Hematopoietic multipotent progenitor cell treated with erythropoietin and hydrocortisone succinate and interleukin-3 and kit ligand, for 15 days (in vitro differentiated cells): ENCODE results near the gene C11orf42.

Experiments
- DNase-seq: peaks from one replicate; pipeline ENCODE4 v3.0.0-alpha.2; 2015; ENCODE audit warnings: low spot score

The C11orf42 gene, protein sequence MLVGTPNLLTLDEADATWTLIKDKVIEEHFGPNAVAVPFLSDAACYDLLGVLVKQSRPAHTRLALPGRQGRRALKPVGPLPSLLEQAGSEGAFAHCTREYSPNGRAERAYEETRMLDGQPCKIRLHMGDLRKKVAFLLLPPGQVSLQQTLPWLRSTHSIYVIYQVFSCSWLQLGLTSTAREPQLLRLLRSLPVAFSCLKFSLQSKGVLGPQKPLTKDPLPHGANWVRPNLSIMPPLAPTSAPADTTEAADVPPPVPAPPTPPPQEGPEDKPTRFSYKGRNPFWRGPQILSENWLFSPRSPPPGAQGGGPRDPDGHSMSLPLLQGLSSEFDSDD

DNA sequence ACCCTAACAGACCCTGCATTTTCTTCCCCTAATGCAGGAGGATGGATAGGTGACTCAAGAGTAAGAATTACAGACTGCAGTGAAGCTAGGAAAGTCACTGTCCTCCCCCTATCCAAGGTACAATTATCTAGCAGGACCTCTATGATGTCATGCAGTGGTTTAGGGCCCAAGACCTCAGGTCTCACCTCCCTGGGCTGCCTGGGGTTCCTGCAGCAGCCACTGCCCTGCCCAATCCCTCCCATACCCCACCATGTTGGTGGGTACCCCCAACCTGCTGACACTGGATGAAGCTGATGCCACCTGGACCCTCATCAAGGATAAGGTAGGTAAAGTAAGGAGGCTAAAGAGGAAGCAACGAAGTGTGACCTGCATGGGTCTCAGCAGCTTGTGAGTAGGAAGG, at the start of gene C11orf42:
Gene C11orf42 (plus strand): TSS at position 192 of the 400 bp plus-strand sequence. CDS start 59 bp downstream, at position 251.
- no peak for DNase-seq

DNA sequence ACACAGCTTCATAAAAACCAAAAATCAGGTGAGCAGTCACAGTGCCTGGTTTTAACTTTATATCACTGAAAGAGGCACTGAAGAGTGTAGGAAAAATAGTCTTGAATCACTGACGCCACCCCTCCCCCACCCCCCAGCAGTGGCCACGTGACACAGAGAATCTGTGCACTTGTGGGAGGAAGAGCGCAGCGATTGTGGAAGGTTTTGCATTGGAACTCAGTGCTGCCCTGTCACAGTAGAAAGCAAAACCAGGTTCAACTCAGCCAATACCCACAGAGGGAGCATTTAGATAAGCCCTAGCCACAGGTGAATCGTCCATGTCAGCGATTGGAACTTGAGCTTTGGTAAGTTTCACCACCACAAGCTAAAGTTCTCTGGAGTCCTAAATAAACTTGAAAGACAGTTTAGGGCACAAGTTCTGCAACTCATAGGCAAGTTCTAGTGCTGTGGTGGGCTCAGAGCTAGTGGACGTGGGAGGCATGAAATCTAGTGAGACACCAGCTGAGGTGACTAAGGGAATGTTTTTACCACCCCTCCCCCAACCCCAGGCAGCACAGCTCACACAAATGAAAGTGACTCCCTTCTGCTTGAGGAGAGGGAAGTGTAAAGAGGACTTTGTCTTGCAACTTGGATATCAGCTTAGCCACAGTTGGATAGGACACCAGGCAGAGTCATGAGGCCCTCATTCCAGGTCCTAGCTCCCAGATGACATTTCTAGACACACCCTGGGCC, 48.6 kb upstream of the C11orf42 start:
- no peak for DNase-seq

DNA sequence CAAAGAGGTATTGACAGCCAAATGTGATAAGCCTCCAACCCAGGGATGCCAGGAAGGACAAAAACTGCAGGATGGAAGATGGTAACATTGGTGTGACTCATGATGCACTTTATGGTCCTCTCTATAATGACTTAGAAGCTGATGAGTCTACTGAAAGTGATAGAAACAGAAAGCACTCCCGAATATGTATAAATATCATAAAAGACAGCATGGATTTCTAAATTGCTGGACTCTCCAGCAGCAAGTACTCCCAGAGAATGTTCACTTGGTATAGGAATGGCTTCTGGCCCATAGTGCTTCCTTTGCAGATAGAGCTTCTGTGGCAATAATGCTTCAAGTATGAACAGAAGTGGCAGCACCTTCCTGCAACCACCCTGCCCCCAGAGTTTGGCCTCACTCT, 35.1 kb upstream of the C11orf42 start, which contains the start of gene OR52B2:
Gene OR52B2 (minus strand): TSS at position 101 of the 400 bp plus-strand sequence. CDS start 0 bp downstream, at position 101.
- DNase-seq = no peak

DNA sequence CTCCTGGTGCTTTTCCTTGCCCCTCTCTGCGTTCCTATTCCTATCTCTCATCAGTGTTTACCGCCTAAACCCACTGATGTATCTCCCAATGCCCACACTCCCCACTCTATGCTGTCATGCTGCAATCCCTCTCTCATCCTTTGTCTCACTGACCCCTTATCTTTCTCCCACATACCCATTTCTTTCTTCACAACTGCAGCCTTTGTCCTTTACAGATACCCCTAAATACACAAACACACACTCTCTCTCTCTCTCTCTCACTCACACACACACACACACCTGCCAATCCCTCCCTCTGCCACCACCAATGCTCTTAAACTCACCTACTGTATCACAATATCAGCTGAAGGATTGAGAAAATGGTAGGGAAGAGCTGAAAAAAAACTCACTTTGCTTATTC, 29.9 kb upstream of the C11orf42 start:
- no peak for DNase-seq

DNA sequence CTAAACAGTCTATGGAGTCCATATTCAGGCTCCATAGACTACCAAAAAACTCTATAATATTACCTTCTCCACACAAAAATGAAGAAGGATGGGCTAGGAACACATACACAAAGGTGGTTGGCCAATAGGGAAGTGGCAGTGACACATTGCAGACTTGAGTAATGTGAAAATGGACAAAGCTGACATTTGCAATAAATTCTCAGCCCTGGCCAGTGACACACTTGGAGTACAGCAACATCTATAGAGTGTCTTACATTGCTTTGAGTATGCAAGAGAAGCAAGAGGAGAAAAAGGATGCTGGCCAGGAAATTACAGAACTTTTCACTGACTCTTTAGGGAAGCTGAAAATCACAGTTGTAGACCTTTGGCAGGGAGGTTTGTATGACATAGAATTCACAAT, 13.6 kb upstream of the C11orf42 start:
- DNase-seq = no peak

DNA sequence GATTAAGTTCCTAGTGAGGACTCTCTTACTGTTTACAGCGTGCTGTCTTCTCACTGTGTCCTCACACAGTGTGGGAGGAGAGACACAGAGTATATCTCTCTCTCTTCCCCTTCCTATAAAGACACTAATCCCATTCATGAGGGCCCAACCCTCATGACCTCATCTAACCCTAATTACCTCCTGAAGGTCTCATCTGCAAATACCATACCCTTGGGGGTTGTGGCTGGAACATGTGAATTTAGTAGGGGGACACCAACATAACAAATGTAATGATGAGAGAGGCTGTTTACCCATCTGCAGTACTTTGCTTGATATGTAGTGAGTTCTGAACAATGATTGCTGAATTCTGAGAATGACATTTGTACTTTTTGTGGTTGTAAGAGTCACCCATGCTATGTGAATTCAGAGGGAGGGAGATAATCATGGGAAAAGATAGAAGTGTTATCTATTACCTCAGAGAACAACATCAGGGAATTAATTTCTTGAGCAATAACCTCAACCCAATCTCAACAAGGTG, 11.2 kb upstream of the C11orf42 start:
- no peak for DNase-seq

DNA sequence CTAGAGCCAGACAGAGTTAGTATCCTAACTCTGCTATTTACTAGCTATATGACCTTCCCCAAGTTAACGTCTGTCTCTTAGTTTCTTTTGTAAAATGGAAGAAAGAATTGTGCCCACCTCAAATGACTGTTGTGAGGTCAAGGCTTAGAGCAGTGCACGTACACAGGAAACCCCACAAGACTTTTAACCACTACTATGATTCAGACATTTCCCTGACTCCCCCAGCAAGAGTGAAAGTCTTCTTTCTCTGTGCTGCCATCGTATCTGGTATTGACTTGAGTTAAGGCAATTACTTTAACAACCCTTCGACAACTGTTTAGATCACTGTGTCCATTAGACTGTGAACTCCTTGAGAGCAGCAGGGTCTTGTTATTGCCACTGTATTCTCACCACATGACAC, 9.0 kb upstream of the C11orf42 start:
- no peak for DNase-seq

DNA sequence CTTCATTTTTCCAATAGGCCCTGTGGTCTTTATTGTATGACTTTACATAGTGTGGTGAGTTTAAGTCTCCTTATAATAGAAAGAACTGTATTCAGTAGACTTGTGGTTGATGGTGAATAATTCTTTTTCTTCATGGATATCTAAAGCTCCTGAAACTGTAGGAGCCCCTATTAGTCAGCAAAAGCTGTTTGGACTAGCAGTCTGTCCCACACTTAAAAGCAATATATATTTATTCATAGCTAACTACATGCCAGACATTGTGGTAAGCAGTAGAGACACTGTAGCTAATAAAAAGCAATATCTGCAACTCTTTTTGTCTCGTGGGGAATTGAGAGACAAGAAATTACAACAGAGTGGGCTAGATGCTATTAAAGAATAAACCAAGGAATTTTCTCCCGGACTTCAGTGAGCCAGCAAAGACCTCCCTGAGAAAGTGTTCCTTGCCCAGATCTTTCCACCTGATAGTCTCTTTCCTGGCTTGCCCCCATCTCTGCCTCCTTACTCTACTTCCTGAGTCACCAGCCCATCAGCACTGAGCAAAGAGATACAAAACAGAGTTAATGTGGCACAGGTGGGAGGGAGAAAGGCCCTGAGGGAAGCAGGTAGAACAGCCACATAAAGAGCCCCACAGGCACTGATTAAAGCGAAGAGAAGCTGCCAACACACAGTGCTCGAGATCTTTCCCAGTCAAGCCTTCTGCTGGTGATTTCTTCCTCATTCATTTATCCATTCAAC, 7.7 kb upstream of the C11orf42 start:
- DNase-seq = no peak

DNA sequence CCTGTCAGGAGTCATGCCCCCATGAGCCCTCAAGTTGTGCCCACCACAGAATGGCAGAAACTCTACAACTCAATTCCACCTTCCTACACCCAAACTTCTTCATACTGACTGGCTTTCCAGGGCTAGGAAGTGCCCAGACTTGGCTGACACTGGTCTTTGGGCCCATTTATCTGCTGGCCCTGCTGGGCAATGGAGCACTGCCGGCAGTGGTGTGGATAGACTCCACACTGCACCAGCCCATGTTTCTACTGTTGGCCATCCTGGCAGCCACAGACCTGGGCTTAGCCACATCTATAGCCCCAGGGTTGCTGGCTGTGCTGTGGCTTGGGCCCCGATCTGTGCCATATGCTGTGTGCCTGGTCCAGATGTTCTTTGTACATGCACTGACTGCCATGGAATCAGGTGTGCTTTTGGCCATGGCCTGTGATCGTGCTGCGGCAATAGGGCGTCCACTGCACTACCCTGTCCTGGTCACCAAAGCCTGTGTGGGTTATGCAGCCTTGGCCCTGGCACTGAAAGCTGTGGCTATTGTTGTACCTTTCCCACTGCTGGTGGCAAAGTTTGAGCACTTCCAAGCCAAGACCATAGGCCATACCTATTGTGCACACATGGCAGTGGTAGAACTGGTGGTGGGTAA, 6.1 kb upstream of the C11orf42 start, which contains the start of gene OR52W1:
Gene OR52W1 (plus strand): TSS at position 51 of the 637 bp plus-strand sequence. CDS start 0 bp downstream, at position 51.
- no peak for DNase-seq

DNA sequence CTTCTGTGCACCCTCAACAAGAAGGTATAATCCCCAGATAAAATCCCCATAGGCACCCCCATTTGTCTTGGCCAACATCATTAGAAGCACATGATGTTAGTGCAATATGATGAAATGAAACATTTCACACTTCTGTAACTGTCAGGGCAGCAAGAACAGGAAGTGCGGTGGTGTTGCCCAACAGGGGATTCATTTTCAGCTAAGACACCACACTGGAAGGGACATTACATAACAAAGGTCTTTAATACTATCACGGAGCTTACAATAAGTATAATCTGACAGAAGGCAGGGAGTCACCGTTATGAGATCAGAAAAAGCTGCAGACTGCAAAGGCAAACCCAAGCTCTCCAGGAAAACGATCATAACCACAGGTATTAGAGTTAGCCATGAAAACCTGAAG, 4.4 kb upstream of the C11orf42 start:
- no peak for DNase-seq

DNA sequence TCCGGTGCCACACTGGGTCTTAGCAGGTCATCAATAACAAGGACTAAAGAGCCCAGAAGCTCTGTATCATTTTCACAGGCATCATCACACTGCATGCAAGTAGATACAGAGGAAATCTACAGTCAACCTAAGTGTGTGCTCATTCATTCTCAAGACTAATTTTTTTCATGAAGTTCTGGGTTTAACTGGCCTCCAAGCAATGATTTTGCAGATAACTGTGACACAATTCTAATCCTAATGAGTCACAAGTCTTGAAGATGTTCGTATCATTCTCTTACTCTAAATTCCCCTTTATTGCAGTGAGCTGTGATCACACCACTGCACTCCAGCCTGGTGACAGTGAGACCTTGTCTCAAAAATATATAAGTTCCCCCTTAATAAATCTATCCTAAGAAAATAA, 3.9 kb upstream of the C11orf42 start:
- DNase-seq = no peak

DNA sequence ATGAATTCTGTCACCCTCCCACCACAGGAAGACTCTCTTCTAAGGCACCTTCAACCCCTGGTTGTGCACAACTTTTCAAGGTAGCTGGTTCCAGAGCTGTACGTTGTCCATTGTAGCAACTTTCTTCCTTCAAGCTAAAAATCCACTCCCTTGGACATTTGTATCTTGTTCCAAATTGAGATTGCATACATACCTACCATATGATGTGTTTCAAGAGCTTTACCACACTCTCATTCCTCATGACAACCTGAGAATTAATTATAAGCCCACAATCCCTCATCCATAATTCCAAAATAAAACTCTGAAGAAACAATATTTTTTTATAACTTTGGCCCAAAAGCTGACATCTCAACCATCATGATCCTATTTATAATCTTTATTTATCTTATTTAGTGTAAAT, 3.3 kb upstream of the C11orf42 start:
- DNase-seq = no peak

DNA sequence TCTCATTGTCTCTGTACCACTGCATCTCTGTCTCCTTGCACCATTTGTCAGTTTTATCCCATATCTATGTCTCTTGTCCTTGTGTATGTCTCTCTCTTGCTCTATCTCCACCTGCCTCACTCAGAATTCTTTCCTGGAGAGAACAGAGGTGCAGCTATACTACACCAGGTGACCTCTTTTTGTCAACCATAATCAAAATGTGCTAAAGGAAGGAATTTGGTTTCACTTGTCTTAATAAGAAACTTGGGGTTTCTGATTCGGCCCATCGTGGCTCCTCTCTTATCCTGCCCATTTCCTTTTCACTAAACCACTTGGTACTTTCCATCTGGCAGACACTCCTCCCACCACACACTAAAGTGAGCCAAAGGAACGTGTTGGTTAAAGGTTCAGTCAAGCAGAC, 2.0 kb upstream of the C11orf42 start:
- no peak for DNase-seq

DNA sequence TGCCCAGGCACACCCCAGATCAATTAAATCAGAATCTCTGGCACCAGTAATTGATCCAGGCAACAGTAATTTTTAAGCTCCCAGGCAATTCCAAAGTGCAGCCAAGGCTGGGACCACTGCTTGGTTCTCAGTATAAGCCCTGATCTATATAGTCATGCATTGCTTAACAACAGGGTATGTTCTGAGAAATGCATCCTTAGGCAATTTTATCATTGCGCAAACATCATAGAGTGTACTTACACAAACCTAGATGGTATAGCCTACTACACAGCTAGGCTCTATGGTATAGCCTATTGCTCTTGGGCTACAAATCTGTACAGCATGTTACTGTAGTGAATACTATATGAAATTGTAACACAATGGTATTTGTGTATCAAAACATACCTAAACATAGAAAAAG, 651 bp upstream of the C11orf42 start:
- no peak for DNase-seq

DNA sequence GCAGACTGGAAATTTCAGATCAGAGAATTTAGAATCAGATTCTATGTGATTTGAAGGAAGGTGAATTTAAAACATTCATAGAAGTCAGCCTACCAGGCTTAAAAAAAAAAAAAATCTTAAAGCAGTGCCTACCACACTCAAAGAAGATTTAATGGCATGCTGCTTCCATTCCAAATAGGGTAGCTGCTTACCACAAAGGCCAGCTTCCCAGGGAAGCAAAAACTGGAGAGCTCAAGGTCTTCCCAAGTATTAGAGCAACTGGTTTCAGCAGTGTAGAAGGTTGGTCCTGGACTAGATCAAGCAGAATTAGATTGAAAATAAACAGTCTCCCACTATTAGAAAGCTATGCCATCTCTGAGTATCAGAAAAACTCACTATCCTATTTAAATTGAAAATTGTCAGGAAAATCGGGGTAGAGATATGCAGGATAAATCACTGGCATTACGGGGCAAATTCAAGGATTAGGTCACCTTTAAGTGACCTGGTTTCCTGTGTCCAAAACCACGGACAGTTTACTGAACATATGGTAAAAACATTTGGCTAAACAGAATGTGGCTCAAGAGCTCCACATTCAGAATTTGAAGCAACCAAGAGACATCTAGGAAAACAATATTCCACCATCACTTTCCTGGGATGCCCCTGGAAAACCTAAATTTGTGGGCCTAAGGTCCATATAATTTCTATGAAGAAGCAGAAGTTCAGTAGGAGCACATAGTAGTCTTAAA, 1.3 kb downstream of the C11orf42 start:
- no peak for DNase-seq

DNA sequence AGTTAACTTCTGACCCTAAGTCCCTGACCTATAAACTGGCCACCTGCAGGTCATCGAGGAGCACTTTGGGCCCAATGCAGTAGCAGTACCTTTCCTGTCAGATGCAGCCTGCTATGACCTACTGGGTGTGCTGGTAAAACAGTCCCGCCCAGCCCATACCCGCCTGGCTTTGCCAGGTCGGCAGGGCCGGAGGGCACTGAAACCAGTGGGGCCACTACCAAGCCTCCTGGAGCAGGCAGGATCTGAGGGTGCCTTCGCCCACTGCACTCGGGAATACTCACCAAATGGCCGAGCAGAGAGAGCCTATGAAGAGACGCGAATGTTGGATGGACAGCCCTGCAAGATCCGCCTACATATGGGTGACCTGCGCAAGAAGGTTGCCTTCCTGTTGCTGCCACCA, 4.4 kb downstream of the C11orf42 start:
- no peak for DNase-seq

DNA sequence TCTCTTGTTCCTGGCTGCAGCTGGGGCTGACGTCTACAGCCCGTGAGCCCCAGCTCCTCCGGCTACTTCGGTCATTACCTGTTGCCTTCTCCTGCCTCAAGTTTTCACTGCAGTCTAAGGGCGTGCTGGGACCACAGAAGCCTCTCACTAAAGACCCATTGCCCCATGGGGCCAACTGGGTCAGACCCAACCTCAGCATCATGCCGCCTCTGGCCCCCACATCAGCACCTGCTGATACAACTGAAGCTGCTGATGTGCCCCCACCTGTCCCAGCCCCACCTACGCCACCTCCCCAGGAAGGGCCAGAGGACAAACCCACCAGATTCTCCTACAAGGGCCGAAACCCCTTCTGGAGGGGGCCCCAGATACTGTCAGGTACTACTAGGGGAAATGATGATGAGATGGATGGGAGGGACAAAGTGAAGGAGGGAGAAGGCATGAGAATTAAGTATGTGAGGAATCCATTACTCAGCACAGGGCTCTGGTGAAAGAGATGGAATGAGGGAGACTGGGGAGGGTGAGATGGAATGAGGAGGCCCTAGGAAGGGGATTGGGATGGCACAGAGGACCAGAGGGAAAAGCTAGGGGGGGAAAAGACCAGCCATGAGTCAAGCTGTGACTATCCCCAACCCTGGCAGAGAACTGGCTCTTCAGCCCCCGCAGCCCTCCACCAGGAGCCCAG, 5.1 kb downstream of the C11orf42 start:
- DNase-seq = no peak

DNA sequence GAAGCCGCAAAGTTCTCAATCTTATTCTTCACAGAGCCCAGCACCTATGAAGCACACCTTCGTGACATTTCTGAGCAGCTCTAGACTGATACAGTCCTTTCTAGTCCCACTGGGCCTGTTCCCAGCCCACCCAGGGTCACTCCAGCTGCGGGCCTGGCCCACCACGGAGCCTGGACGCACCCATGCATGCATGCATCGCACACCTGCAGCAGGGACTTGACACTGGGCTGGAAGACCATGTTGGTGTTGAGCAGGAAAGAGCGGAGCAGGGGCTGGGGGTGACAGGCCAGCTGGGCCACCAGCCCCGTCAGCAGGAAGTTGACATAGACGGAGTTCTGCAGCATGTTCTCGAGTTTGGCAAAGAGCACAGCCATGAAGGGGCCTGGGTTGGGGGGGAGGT, 9.2 kb downstream of the C11orf42 start:
- DNase-seq = no peak

DNA sequence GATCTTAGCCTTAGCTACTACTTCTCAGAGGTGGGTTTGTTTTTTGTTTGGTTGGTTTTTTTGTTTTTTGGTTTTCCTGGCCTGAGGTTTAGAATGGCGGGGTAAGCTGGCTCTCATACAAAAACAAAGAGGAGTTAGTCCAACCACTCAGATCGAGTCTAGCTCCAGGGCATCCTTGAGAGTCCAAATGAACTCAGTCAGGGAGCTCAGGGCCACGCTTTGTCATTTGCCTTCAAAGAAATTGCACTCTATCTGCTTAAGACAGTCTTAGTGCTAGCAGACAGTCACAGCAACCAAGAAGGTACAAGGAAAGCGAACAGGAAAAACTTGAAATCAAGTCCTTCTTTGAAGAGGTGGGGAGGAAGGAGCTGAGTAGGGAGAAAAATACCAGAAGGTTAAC, 11.1 kb downstream of the C11orf42 start:
- DNase-seq = no peak

DNA sequence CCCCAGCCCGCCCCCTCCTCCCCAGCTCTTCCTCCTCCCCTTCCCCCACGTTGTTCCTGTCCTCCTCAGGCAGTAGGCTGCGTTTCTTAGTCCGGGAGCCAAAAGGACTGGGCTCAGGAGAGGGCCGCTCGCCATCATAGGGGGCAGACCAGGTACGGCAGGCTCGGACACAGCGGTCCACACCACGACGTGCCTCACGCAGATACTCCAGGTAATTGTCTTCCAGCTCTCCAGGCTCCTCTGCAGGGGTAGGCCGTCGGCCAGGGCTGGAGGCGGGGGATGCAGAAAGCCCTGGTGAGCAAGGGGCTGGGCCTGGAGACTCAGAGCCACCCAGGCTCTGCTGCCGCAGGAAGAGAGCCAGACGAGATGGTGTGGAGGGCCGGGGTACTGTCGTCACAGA, 12.4 kb downstream of the C11orf42 start:
- no peak for DNase-seq

DNA sequence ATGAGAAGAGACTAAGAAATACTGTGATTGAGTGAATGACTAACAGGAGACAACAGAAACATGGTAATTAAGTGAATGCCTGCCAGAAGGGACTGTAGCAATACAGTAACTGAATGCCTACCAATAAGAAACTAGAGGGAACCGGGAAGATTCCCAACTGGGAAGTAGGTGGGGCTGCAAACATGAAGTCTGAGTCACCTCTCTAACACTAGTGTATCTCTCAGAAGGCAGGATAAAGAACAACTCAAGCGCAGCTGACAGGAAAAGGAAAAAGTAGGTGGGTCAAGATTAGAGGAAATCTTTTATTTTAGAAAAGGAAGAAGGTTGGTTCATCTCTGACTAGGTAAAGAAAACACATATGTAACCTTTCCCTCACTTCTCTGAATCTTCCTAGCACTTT, 14.0 kb downstream of the C11orf42 start:
- no peak for DNase-seq
